Esophagus muscularis mucosa (tissue), 4 donors: ENCODE results near the gene ZNF804A. TPM values are rescaled to one million over a fixed set of nuclear protein-coding genes. Genes with fewer than 3 reads are reported as not detected.

ENCODE experiments used
- DNase-seq: peaks from one replicate; pipeline ENCODE4 v3.0.0-alpha.2; 2017; ENCODE audit errors: extremely low spot score
- H3K27ac ChIP-seq, 4 donors: fragments of 200-600 bp; sonication (generic); replicated peaks in 1 of 4; 1 replicate in 3 of 4; 2 replicates in 1 of 4; pipeline ENCODE4 v1.5.1; 2016 to 2019; ENCODE audit warnings: mild to moderate bottlenecking in 1 of 4
- H3K27me3 ChIP-seq, 4 donors: fragments of 200-600 bp; sonication (generic); one replicate each; pipeline versions ENCODE4 v1.5.1 to v1.6.0; 2016 to 2019
- H3K36me3 ChIP-seq, 4 donors: fragments of 200-600 bp; sonication (generic); one replicate each; pipeline ENCODE4 v1.5.1; 2016 to 2019
- H3K4me1 ChIP-seq, 4 donors: fragments of 200-600 bp; sonication (generic); one replicate each; pipeline ENCODE4 v1.5.1; 2016 to 2019
- H3K4me3 ChIP-seq, 4 donors: fragments of 200-600 bp; sonication (generic); 1 replicate in 2 of 4; 2 replicates in 2 of 4; pipeline ENCODE4 v1.5.1; 2016 to 2019; ENCODE audit warnings: mild to moderate bottlenecking in 4 of 4, moderate library complexity in 1 of 4
- H3K9me3 ChIP-seq, 4 donors: fragments of 200-600 bp; sonication (generic); 1 replicate in 3 of 4; 2 replicates in 1 of 4; pipeline ENCODE4 v1.5.1; 2016 to 2019
- CTCF ChIP-seq, 3 experiments: fragments of 200-600 bp in 2 of 3; fragments of 450-650 bp in 1 of 3; sonication (generic) in 2 of 3; IDR thresholded peaks; one replicate each; pipeline ENCODE4 v1.5.1; 2017 to 2019; ENCODE audit warnings: antibody characterized with exemption in 3 of 3, mild to moderate bottlenecking in 2 of 3, moderate library complexity in 1 of 3
- EP300 ChIP-seq: sonication (generic); formaldehyde crosslinking; IDR thresholded peaks from one replicate; pipeline ENCODE4 v1.6.1; 2017; ENCODE audit warnings: antibody characterized with exemption
- POLR2A ChIP-seq: fragments of 450-650 bp; IDR thresholded peaks from one replicate; pipeline ENCODE4 v1.6.1; 2017; ENCODE audit warnings: antibody characterized with exemption, moderate library complexity, mild to moderate bottlenecking, low read depth
- POLR2AphosphoS5 ChIP-seq, 2 donors: sonication (generic); formaldehyde crosslinking; IDR thresholded peaks; one replicate each; pipeline ENCODE4 v1.6.1; 2017; ENCODE audit warnings: antibody characterized with exemption in 2 of 2
- WGBS: methylation state at CpG from one replicate; pipeline ENCODE4 v1.1.5; 2018; 5-methylcytosine and 5-hydroxymethylcytosine counted together
- intact Hi-C: fragments of 100-400 bp; cut with DNase I; formaldehyde crosslinking; loops from one replicate; pipeline ENCODE4 v1.15.1; 2023
- total RNA-seq, 4 donors: library from RNA; depleted of rRNA; stranded (reverse); fragments of >200 nt; gene quantifications; one replicate each; pipeline versions ENCODE4 v1.1.0 to v1.2.1, GENCODE V29; 2016

Gene ZNF804A
- total RNA-seq, 4 donors from 2014 or later = 0.33 TPM; not detected in 3

DNA sequence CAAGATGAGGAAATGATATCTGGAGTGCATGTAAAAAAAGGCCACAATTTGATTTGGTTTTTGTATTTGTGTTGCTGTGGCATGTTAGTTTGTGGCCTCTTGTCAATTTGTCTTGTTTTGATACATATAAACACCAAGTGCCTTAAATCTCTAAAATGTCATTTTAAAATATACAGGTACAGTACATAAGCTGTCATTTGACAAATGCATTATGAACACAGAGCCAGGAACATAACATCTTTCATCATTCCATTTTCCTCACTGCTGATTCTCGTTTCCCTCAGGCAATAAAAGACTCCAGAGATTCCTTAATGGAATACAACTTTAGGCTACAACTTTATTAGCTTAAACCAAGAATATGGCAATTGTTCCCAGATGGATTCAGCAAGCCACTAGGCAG, 217.5 kb downstream of the ZNF804A start:
- TF ChIP-seq POLR2AphosphoS5 (IDR thresholded peaks at IDR 0.05) (no peak), POLR2A (no peak), CTCF (IDR thresholded peaks at IDR 0.05) (no peak), EP300 (no peak)
- Histone ChIP-seq H3K36me3 (no peaks in the 10 kb centered on the region), H3K4me3 (no peak overlapping the region), H3K27me3 (no peaks in the 10 kb centered on the region), H3K9me3 (peaks cover 0 to 8% (median 0%) of the 10 kb centered on the region in 4 donors), H3K4me1 (no peaks in the 10 kb centered on the region), H3K27ac (no peak overlapping the region)
- intact Hi-C loops = no loop called here
- 70% methylated on average over 1 of the region's 1 CpG for WGBS
- no peak for DNase-seq

- intact Hi-C loops = no loop called here
- WGBS = 53% methylated on average over 2 of the region's 2 CpGs
Measured at GRCh38 chr2:184824597-184824996, 226.3 kb downstream of the ZNF804A start.

GRCh38 chr2:184830531-184830930, 232.2 kb downstream of the ZNF804A start:
- no peak for DNase-seq
- WGBS = 93% methylated on average over 1 of the region's 1 CpG
- Histone ChIP-seq H3K4me3 (no peak overlapping the region), H3K9me3 (no peaks in the 10 kb centered on the region), H3K4me1 (no peaks in the 10 kb centered on the region), H3K36me3 (no peaks in the 10 kb centered on the region), H3K27me3 (no peaks in the 10 kb centered on the region), H3K27ac (no peak overlapping the region)
- intact Hi-C loops = no loop called here
- no peak for TF ChIP-seq POLR2A
- TF ChIP-seq CTCF (IDR thresholded peaks at IDR 0.05) = no peak
- TF ChIP-seq POLR2AphosphoS5 (IDR thresholded peaks at IDR 0.05) = no peak

More at GRCh38 chr2:184824597-184824996, 226.3 kb downstream of the ZNF804A start:
- Histone ChIP-seq H3K9me3 (no peaks in the 10 kb centered on the region), H3K4me1 (no peaks in the 10 kb centered on the region), H3K36me3 (no peaks in the 10 kb centered on the region), H3K4me3 (no peak overlapping the region), H3K27ac (no peak overlapping the region), H3K27me3 (no peaks in the 10 kb centered on the region)
- no peak for DNase-seq
- TF ChIP-seq EP300 (no peak), CTCF (IDR thresholded peaks at IDR 0.05) (no peak), POLR2A (no peak), POLR2AphosphoS5 (IDR thresholded peaks at IDR 0.05) (no peak)

GRCh38 chr2:184834699-184835397, 236.5 kb downstream of the ZNF804A start:
- no peak for DNase-seq
- Histone ChIP-seq H3K27ac (no peak overlapping the region), H3K4me3 (no peak overlapping the region), H3K9me3 (no peaks in the 10 kb centered on the region), H3K4me1 (no peaks in the 10 kb centered on the region), H3K27me3 (no peaks in the 10 kb centered on the region), H3K36me3 (no peaks in the 10 kb centered on the region)
- TF ChIP-seq CTCF (IDR thresholded peaks at IDR 0.05) = no peak
- TF ChIP-seq EP300 = no peak
- no peak for TF ChIP-seq POLR2AphosphoS5 (IDR thresholded peaks at IDR 0.05)
- TF ChIP-seq POLR2A = no peak
- intact Hi-C loops = no loop called here

DNA sequence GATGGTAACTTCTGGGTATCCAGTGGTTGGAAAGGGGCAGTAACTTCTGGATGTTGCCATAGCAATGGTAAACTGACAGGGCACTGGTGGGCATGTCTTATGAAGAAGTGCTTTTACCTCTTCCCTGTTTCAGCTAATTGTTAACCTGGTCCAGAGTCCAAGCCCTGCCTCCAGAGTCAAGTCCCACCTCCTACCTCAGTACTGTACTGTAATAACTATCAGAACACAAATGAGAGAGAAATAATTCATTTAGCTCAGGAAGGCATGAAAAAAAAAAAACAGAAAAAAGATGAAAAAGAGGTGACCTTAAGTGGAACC, 237.0 kb downstream of the ZNF804A start:
- Histone ChIP-seq H3K9me3 (no peaks in the 10 kb centered on the region), H3K36me3 (no peaks in the 10 kb centered on the region), H3K27me3 (no peaks in the 10 kb centered on the region), H3K4me3 (no peak overlapping the region), H3K4me1 (no peaks in the 10 kb centered on the region), H3K27ac (no peak overlapping the region)
- intact Hi-C loops = no loop called here
- TF ChIP-seq CTCF (IDR thresholded peaks at IDR 0.05) = no peak
- TF ChIP-seq POLR2AphosphoS5 (IDR thresholded peaks at IDR 0.05) = no peak
- no peak for TF ChIP-seq POLR2A
- no peak for TF ChIP-seq EP300
- DNase-seq = no peak
